Retinal pigment epithelial cell (primary cell): ENCODE measurements around the gene TMTC1.

ENCODE experiments used
- DNase-seq: peaks from one replicate; pipeline ENCODE4 v3.0.0-alpha.2; 2010; ENCODE audit warnings: low read depth
- H3K4me3 ChIP-seq: 2 replicates; pipeline ENCODE4 v1.5.1; 2011; ENCODE audit warnings: mild to moderate bottlenecking, low read length, control low read depth, moderate library complexity
- CTCF ChIP-seq: conservative IDR thresholded peaks from 2 replicates; pipeline ENCODE4 v1.5.1; 2011; ENCODE audit warnings: low read depth, low read length, control low read depth, inconsistent platforms

The TMTC1 gene

GRCh38 chr12:29807129-29807528, 23.4 kb upstream of the TMTC1 start:
- no peak for DNase-seq
- TF ChIP-seq CTCF: no peak
- H3K4me3 ChIP-seq: no peak overlapping the region

GRCh38 chr12:29804019-29804418, 20.3 kb upstream of the TMTC1 start:
- no peak for TF ChIP-seq CTCF
- DNase-seq: no peak
- H3K4me3 ChIP-seq: no peak overlapping the region

GRCh38 chr12:29799591-29799990, 15.8 kb upstream of the TMTC1 start:
- TF ChIP-seq CTCF: no peak
- no peak for DNase-seq
- no peak overlapping the region for H3K4me3 ChIP-seq

- TF ChIP-seq CTCF: no peak
- no peak overlapping the region for H3K4me3 ChIP-seq
- no peak for DNase-seq
Measured at GRCh38 chr12:29797565-29798355, 14.0 kb upstream of the TMTC1 start.

- no peak overlapping the region for H3K4me3 ChIP-seq
- TF ChIP-seq CTCF: no peak
- peak; percentile 98 for DNase-seq
Measured at GRCh38 chr12:29796823-29797263, 13.1 kb upstream of the TMTC1 start.

- H3K4me3 ChIP-seq: no peak overlapping the region
- TF ChIP-seq CTCF: no peak
- no peak for DNase-seq
Measured at GRCh38 chr12:29795715-29796114, 12.0 kb upstream of the TMTC1 start.

- no peak overlapping the region for H3K4me3 ChIP-seq
- TF ChIP-seq CTCF: no peak
- DNase-seq: no peak
Measured at GRCh38 chr12:29794862-29795261, 11.1 kb upstream of the TMTC1 start.
